B cell (primary cell): Measurements from ENCODE around the gene UTP11.

Source experiments
- CTCF ChIP-seq: fragments of 200-600 bp; IDR thresholded peaks from one replicate; pipeline ENCODE4 v1.8.0; 2022; ENCODE audit warnings: antibody characterized with exemption, mild to moderate bottlenecking
- EZH2 ChIP-seq: IDR thresholded peaks from 2 replicates; pipeline ENCODE4 v1.6.1; 2012; ENCODE audit warnings: borderline replicate concordance, low read depth, mild to moderate bottlenecking, moderate library complexity, low read length; ENCODE audit not compliant: insufficient read depth, poor library complexity, severe bottlenecking

- TF ChIP-seq EZH2 (no peak), CTCF (no peak)
These were observed 9.4 kb downstream of the UTP11 start for GRCh38 chr1:38021969-38022368.
